MM.1S (cell line): ENCODE results near the gene POLN.

ENCODE experiments used
- DNase-seq: peaks from one replicate; pipeline ENCODE4 v3.0.0-alpha.2; 2015
- H2AFZ ChIP-seq: fragments of 300-600 bp; sonication (generic); 2 replicates; pipeline ENCODE4 v1.6.0; 2016; ENCODE audit warnings: antibody characterized with exemption, low read length
- H3F3A ChIP-seq: fragments of 300-600 bp; sonication (generic); 2 replicates; pipeline ENCODE4 v1.6.1; 2016; ENCODE audit warnings: mild to moderate bottlenecking, antibody characterized with exemption, low read length, moderate library complexity, mixed read lengths; ENCODE audit not compliant: insufficient read depth
- H3K27ac ChIP-seq: fragments of 300-600 bp; sonication (generic); 2 replicates; pipeline ENCODE4 v1.5.1; 2016; ENCODE audit warnings: mild to moderate bottlenecking, low read length
- H3K27me3 ChIP-seq: fragments of 300-600 bp; sonication (generic); replicated peaks from 2 replicates; pipeline ENCODE4 v1.6.0; 2016; ENCODE audit warnings: low read length; ENCODE audit not compliant: insufficient read depth
- H3K36me3 ChIP-seq: fragments of 300-600 bp; sonication (generic); replicated peaks from 2 replicates; pipeline ENCODE4 v1.6.1; 2016; ENCODE audit warnings: mild to moderate bottlenecking, low read length, mixed read lengths; ENCODE audit not compliant: insufficient read depth
- H3K4me1 ChIP-seq: fragments of 300-600 bp; sonication (generic); 2 replicates; pipeline ENCODE4 v1.6.1; 2016; ENCODE audit warnings: low read length, mixed read lengths
- H3K4me2 ChIP-seq: fragments of 300-600 bp; sonication (generic); 2 replicates; pipeline ENCODE4 v1.6.0; 2016; ENCODE audit warnings: low read depth, low read length
- H3K4me3 ChIP-seq: fragments of 300-600 bp; sonication (generic); 2 replicates; pipeline ENCODE4 v1.5.1; 2016; ENCODE audit warnings: low read length, mixed read lengths
- H3K79me2 ChIP-seq: fragments of 300-600 bp; sonication (generic); 2 replicates; pipeline ENCODE4 v1.6.1; 2016; ENCODE audit warnings: mixed run types, low read length, mixed read lengths
- H3K9ac ChIP-seq: fragments of 300-600 bp; sonication (generic); 2 replicates; pipeline ENCODE4 v1.6.1; 2016; ENCODE audit warnings: low read length, mixed read lengths
- H3K9me2 ChIP-seq: fragments of 300-600 bp; sonication (generic); replicated peaks from 2 replicates; pipeline ENCODE4 v1.6.1; 2016; ENCODE audit warnings: mild to moderate bottlenecking, low read length, mixed read lengths; ENCODE audit not compliant: insufficient read depth
- H3K9me3 ChIP-seq: fragments of 300-600 bp; sonication (generic); replicated peaks from 2 replicates; pipeline ENCODE4 v1.6.1; 2016; ENCODE audit warnings: mild to moderate bottlenecking, low read length, mixed read lengths; ENCODE audit not compliant: insufficient read depth
- H4K20me1 ChIP-seq: fragments of 300-600 bp; sonication (generic); 2 replicates; pipeline ENCODE4 v1.6.1; 2016; ENCODE audit warnings: mild to moderate bottlenecking, low read length, moderate library complexity, mixed read lengths; ENCODE audit not compliant: insufficient read depth
- EZH2 ChIP-seq: fragments of 300-600 bp; sonication (generic); optimal IDR thresholded peaks from 2 replicates; pipeline ENCODE3; 2017; ENCODE audit warnings: low read depth, mild to moderate bottlenecking, antibody characterized with exemption, low read length, mixed read lengths
- EZH2phosphoT487 ChIP-seq: fragments of 300-600 bp; sonication (generic); IDR thresholded peaks from 2 replicates; pipeline ENCODE4 v1.6.1; 2018; ENCODE audit warnings: antibody characterized with exemption, low read length
- TF ChIP-seq, protein P1 (sequence below): fragments of 300-600 bp; sonication (generic); IDR thresholded peaks from 2 replicates; pipeline ENCODE4 v1.5.1; 2016; ENCODE audit warnings: antibody characterized with exemption, low read length, mixed read lengths

POLN gene

GRCh38 chr4:2267320-2267811, 25.4 kb upstream of the POLN start:
- Histone ChIP-seq H3K4me2 (no peak overlapping the region), H4K20me1 (no peaks in the 10 kb centered on the region), H3K27ac (no peak overlapping the region), H3K79me2 (no peaks in the 10 kb centered on the region), H3K4me3 (no peak overlapping the region), H3K9me3 (no peaks in the 10 kb centered on the region), H3K4me1 (peaks cover 20% of the 10 kb centered on the region), H3F3A (peaks cover 17% of the 10 kb centered on the region), H3K27me3 (no peaks in the 10 kb centered on the region), H3K36me3 (no peaks in the 10 kb centered on the region), H3K9ac (no peak overlapping the region), H3K9me2 (no peaks in the 10 kb centered on the region), H2AFZ (no peak overlapping the region)
- no peak for DNase-seq
- TF ChIP-seq, protein P1, sequence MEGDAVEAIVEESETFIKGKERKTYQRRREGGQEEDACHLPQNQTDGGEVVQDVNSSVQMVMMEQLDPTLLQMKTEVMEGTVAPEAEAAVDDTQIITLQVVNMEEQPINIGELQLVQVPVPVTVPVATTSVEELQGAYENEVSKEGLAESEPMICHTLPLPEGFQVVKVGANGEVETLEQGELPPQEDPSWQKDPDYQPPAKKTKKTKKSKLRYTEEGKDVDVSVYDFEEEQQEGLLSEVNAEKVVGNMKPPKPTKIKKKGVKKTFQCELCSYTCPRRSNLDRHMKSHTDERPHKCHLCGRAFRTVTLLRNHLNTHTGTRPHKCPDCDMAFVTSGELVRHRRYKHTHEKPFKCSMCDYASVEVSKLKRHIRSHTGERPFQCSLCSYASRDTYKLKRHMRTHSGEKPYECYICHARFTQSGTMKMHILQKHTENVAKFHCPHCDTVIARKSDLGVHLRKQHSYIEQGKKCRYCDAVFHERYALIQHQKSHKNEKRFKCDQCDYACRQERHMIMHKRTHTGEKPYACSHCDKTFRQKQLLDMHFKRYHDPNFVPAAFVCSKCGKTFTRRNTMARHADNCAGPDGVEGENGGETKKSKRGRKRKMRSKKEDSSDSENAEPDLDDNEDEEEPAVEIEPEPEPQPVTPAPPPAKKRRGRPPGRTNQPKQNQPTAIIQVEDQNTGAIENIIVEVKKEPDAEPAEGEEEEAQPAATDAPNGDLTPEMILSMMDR: no peak
- TF ChIP-seq EZH2phosphoT487: no peak
- TF ChIP-seq EZH2: no peak

DNA sequence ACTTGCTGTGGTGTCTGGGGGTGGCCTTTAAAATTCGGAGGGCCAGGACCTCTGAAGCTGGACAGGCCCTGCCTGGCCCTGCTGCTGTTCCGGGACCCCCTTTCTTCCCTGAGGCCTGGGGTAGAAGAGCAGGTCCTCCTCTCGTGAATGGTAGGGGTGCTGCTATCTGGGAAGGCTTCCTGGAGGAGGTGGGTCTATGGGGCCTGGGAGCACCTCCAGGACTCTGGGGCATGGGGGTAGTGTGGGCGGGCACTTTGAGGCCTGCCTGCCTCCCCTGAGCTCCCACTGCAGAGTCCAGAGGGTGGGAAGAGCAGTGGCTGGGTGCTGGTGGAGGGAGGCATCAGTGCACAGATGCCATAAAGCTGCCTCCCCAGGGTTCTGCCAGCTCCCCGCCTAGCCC, 24.9 kb upstream of the POLN start:
- Histone ChIP-seq H3K9me2 (no peaks in the 10 kb centered on the region), H3K4me1 (peaks cover 20% of the 10 kb centered on the region), H3K9ac (no peak overlapping the region), H3K79me2 (no peaks in the 10 kb centered on the region), H3K27me3 (no peaks in the 10 kb centered on the region), H2AFZ (no peak overlapping the region), H3K27ac (no peak overlapping the region), H3F3A (peaks cover 17% of the 10 kb centered on the region), H3K36me3 (no peaks in the 10 kb centered on the region), H4K20me1 (no peaks in the 10 kb centered on the region), H3K9me3 (no peaks in the 10 kb centered on the region), H3K4me2 (no peak overlapping the region), H3K4me3 (no peak overlapping the region)
- DNase-seq: no peak
- TF ChIP-seq, protein P1: no peak
- TF ChIP-seq EZH2 (no peak), EZH2phosphoT487 (no peak)

DNA sequence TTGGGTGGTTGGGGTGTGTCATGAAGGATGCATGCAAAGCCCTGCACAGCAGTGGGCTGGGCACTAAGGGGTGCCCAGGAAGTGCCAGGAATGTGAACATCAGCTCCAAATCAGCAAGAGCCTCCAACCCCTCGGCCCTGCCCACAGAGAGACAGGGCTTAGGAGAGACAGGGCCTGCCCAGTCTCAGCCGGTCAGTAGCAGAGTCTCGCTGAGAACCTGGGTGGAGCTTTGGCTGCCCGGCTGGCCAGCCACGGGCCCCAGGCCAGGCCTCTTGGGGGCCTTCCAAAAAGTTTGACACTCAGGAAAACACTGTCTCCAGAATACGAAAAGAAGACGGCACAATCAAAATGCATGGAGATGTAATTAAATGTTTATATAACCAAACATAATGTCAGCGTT, 24.3 kb upstream of the POLN start:
- H3K79me2 ChIP-seq: peaks cover 1% of the 10 kb centered on the region
- no peak overlapping the region for H3K9ac ChIP-seq
- no peak overlapping the region for H2AFZ ChIP-seq
- no peaks in the 10 kb centered on the region for H3K9me2 ChIP-seq
- no peaks in the 10 kb centered on the region for H3K27me3 ChIP-seq
- no peak for DNase-seq
- H4K20me1 ChIP-seq: no peaks in the 10 kb centered on the region
- peaks cover 20% of the 10 kb centered on the region for H3K4me1 ChIP-seq
- no peak for TF ChIP-seq EZH2phosphoT487
- no peak for TF ChIP-seq EZH2
- TF ChIP-seq, protein P1: no peak
- no peak overlapping the region for H3K27ac ChIP-seq
- no peaks in the 10 kb centered on the region for H3K36me3 ChIP-seq
- no peak overlapping the region for H3K4me2 ChIP-seq
- no peak overlapping the region for H3K4me3 ChIP-seq
- no peaks in the 10 kb centered on the region for H3K9me3 ChIP-seq
- H3F3A ChIP-seq: peaks cover 17% of the 10 kb centered on the region
